ENCODE measurements around the gene GLTP.

GLTP gene

DNA sequence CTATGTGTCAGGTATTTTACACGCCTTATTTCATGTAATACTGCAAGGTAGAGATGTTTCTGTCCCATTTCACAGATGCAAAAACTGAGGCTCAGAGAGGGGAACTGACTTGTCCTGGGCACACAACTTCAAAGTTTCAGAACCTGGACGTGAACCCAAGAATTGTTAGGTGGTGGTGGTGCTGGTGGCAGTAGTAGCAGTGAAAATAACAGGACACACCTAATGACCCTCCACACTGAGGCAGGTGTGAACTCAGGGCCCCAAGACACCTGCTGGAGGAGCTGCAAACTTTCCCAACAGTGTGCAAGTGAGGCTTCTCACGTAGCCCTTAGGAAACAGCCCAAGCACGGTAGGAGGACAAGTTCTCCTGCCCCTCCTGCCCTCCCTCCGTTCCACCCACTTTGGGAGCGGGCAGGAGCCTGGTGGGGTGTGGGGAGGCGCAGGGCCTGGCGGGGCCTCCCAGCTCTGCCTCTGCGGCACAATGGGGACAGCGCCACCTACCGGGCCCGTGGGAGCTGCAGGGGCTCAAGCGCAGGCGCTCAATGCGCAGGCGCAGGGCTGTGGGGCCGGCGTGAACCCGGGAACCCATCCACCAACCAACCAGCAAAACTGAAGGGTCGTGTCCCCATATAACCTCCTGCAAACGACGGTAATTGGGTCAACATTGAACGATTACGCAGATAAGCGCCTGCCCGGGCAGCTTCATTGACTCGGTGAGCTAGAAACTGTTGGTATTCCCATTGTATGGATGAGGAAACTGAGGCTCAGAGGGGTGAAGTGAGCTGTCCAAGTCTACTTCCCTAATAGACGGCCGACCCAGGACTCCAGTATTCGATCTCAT is 35.1 kb downstream of the GLTP start:
- Histone ChIP-seq H3K4me1 (ENCODE audit: control insufficient read depth in 1 of 2, insufficient read depth in 2 of 2, low read length in 2 of 2) (peaks cover 7 to 17% of the 10 kb centered on the region in 2 donors), H3K36me3 (ENCODE audit: control insufficient read depth in 1 of 2, insufficient read depth in 2 of 2, low read length in 2 of 2) (no peaks in the 10 kb centered on the region), H3K27ac (ENCODE audit: low read depth, low read length) (no peak overlapping the region), H3K9me3 (ENCODE audit: control insufficient read depth in 1 of 2, low read length in 2 of 2) (no peaks in the 10 kb centered on the region), H3K9ac (ENCODE audit: low read depth in 1 of 2, low read length in 2 of 2) (peak overlapping the region; percentile 36 to 40), H3K27me3 (ENCODE audit: control insufficient read depth in 1 of 2, insufficient read depth in 2 of 2, low read length in 2 of 2) (no peaks in the 10 kb centered on the region), H3K4me3 (ENCODE audit: low read depth in 1 of 2, low read length in 2 of 2) (peak overlapping the region; percentile 51 to 64)

DNA sequence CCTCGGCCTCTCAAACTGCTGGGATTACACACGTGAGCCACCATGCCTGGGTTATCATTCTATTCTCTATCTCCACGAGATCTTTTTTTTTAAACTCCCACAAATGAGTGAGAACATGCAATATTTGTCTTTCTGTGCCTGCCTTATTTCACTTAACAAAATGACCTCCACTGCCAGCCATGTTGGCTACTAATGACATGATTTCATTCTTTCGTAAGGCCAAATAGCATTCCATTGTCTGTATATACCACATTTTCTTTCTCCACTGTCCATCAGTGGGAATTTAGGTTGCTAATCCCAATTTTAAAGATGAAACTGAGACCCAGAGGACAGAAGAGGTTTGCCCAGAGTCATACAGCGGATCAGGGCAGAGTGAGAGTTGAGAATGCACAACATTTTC is 36.2 kb downstream of the GLTP start:
- H3K27ac ChIP-seq (ENCODE audit: low read depth, low read length) = no peak overlapping the region

DNA sequence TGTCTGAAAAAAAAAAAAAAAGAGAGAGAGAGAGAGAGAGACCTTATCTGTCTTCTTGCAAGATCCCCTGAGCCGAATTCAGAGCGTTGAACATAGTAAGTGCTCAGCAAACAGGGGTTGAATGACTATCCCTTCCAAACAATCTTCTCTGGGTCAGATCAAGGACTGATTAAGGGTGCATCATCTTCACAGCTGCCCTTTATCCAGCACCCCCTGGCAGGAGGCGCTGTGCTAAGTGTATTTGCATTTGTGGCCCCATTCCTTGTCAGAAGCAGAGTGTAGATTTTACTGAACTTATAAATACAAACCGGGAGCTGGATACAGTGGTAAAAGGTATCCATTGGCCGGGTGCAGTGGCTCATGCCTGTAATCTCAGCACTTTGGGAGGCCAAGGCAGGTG is 38.3 kb downstream of the GLTP start:
- Histone ChIP-seq H3K4me3 (ENCODE audit: low read depth in 1 of 2, low read length in 2 of 2) (no peak overlapping the region), H3K27ac (ENCODE audit: low read depth, low read length) (no peak overlapping the region), H3K4me1 (ENCODE audit: control insufficient read depth in 1 of 2, insufficient read depth in 2 of 2, low read length in 2 of 2) (peaks cover 0 to 10% of the 10 kb centered on the region in 2 donors), H3K27me3 (ENCODE audit: control insufficient read depth in 1 of 2, insufficient read depth in 2 of 2, low read length in 2 of 2) (no peaks in the 10 kb centered on the region), H3K36me3 (ENCODE audit: control insufficient read depth in 1 of 2, insufficient read depth in 2 of 2, low read length in 2 of 2) (no peaks in the 10 kb centered on the region), H3K9ac (ENCODE audit: low read depth in 1 of 2, low read length in 2 of 2) (no peak overlapping the region), H3K9me3 (ENCODE audit: control insufficient read depth in 1 of 2, low read length in 2 of 2) (no peaks in the 10 kb centered on the region)

More for the DNA sequence above, 36.2 kb downstream of the GLTP start:
- Histone ChIP-seq H3K4me3 (ENCODE audit: low read depth in 1 of 2, low read length in 2 of 2) (no peak overlapping the region), H3K9ac (ENCODE audit: low read depth in 1 of 2, low read length in 2 of 2) (no peak overlapping the region), H3K9me3 (ENCODE audit: control insufficient read depth in 1 of 2, low read length in 2 of 2) (no peaks in the 10 kb centered on the region), H3K27me3 (ENCODE audit: control insufficient read depth in 1 of 2, insufficient read depth in 2 of 2, low read length in 2 of 2) (no peaks in the 10 kb centered on the region), H3K36me3 (ENCODE audit: control insufficient read depth in 1 of 2, insufficient read depth in 2 of 2, low read length in 2 of 2) (no peaks in the 10 kb centered on the region), H3K4me1 (ENCODE audit: control insufficient read depth in 1 of 2, insufficient read depth in 2 of 2, low read length in 2 of 2) (peaks cover 7 to 17% of the 10 kb centered on the region in 2 donors)

DNA sequence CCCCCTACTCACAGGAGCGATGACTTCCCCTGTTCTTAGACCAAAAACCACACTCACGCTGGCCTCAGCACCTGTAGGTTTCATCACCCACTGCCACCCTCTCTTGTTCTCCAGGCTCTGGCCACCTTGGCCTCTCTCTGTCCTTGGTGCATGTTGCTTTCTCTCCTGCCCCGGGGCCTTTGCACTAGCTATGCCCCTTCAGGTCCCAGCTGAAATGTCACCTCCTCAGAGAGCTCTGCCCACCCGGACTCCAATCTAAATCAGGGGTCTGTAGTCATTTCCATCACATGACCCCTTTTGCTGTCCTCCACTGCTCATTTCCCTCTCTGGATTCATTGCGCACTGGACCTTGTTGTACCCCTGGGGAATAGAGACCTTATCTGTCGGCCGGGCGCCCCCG is 39.0 kb downstream of the GLTP start:
- no peaks in the 10 kb centered on the region for H3K9me3 ChIP-seq (ENCODE audit: control insufficient read depth in 1 of 2, low read length in 2 of 2)
- no peaks in the 10 kb centered on the region for H3K27me3 ChIP-seq (ENCODE audit: control insufficient read depth in 1 of 2, insufficient read depth in 2 of 2, low read length in 2 of 2)
- no peak overlapping the region for H3K9ac ChIP-seq (ENCODE audit: low read depth in 1 of 2, low read length in 2 of 2)
- no peak overlapping the region for H3K4me3 ChIP-seq (ENCODE audit: low read depth in 1 of 2, low read length in 2 of 2)
- H3K4me1 ChIP-seq (ENCODE audit: control insufficient read depth in 1 of 2, insufficient read depth in 2 of 2, low read length in 2 of 2) = peaks cover 0 to 10% of the 10 kb centered on the region in 2 donors
- no peak overlapping the region for H3K27ac ChIP-seq (ENCODE audit: low read depth, low read length)
- H3K36me3 ChIP-seq (ENCODE audit: control insufficient read depth in 1 of 2, insufficient read depth in 2 of 2, low read length in 2 of 2) = no peaks in the 10 kb centered on the region

DNA sequence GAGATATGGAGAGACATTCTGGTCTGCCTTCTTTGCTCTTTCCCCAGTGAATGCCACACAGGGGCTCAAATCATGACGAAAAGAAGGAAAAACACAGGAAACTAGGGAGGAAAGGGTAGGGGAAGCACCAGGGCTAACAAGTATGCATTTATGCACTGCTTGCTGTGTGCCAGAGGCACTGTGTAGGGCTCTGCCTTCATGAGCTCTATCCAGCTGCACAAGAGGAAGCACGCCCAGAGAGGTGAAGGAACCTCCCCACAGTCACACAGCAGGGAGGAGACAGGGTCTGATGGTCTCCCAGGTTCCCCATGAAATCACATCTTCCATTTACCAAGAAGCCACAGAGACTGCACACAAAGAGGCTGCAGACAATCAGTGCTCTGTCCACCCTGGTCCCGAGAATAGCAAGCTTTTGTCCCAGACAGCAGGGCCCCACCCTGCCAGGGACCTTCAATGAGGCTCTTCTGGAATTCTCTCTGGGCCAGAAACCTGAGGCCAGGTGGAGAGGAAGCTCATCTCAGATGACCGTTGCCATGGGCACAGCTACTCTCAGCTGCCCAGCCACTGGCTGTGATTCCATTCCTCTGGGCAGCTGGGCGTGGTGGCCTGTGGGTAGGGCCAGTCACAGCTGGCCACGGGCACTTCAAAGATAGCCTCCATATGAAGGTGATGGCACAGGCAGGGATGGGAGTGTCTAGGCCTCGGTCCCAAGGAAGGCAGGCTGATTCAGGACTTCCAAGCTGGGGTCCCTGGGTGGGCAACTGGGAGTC is 39.9 kb downstream of the GLTP start:
- H3K9ac ChIP-seq (ENCODE audit: low read depth in 1 of 2, low read length in 2 of 2) = no peak overlapping the region
- no peaks in the 10 kb centered on the region for H3K36me3 ChIP-seq (ENCODE audit: control insufficient read depth in 1 of 2, insufficient read depth in 2 of 2, low read length in 2 of 2)
- H3K27ac ChIP-seq (ENCODE audit: low read depth, low read length) = no peak overlapping the region
- no peaks in the 10 kb centered on the region for H3K27me3 ChIP-seq (ENCODE audit: control insufficient read depth in 1 of 2, insufficient read depth in 2 of 2, low read length in 2 of 2)
- peaks cover 0 to 6% of the 10 kb centered on the region in 2 donors for H3K4me1 ChIP-seq (ENCODE audit: control insufficient read depth in 1 of 2, insufficient read depth in 2 of 2, low read length in 2 of 2)
- H3K9me3 ChIP-seq (ENCODE audit: control insufficient read depth in 1 of 2, low read length in 2 of 2) = no peaks in the 10 kb centered on the region
- H3K4me3 ChIP-seq (ENCODE audit: low read depth in 1 of 2, low read length in 2 of 2) = no peak overlapping the region

DNA sequence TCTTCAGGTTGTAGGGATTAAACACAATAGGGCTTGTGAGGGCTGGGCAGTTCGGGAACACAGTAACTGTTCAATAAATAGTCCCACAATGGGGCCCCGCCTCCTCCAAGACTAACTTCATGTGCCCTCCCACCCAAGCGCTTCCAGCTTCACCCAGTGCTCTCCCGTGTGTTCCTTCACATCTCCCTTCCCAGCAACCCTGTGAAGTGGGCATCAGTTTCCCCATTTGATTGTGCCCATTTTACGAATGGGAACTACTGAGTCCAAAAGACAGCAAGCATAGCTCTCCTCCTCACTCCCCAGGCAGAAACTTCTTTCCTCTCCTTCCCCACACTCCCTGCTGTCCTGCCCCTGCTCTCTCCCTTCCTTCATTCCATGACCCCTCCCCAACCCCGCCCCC is 40.9 kb downstream of the GLTP start:
- Histone ChIP-seq H3K4me1 (ENCODE audit: control insufficient read depth in 1 of 2, insufficient read depth in 2 of 2, low read length in 2 of 2) (no peaks in the 10 kb centered on the region), H3K9ac (ENCODE audit: low read depth in 1 of 2, low read length in 2 of 2) (no peak overlapping the region), H3K27me3 (ENCODE audit: control insufficient read depth in 1 of 2, insufficient read depth in 2 of 2, low read length in 2 of 2) (no peaks in the 10 kb centered on the region), H3K36me3 (ENCODE audit: control insufficient read depth in 1 of 2, insufficient read depth in 2 of 2, low read length in 2 of 2) (no peaks in the 10 kb centered on the region), H3K4me3 (ENCODE audit: low read depth in 1 of 2, low read length in 2 of 2) (no peak overlapping the region), H3K27ac (ENCODE audit: low read depth, low read length) (no peak overlapping the region), H3K9me3 (ENCODE audit: control insufficient read depth in 1 of 2, low read length in 2 of 2) (no peaks in the 10 kb centered on the region)

DNA sequence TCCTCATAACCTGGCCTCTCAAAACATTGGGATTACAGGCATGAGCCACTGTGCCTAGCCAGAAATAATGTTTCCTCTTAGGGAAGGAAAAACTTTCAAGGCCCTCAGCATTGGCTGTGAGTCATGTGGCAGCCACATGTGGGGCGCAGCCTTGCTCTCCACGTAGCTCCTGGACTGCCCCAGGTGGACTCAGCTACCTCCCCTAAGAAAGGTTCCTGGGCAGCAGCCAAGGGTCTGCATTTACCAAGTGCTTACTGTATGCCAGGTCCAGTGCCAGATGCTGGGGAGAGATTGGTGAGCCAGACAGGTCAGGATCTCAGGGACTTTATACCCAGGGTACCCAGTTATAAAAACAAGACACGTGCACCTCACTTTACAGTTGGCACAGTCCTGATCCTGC is 43.4 kb downstream of the GLTP start:
- H3K9ac ChIP-seq (ENCODE audit: low read depth in 1 of 2, low read length in 2 of 2) = no peak overlapping the region
- peaks cover 0 to 8% of the 10 kb centered on the region in 2 donors for H3K27me3 ChIP-seq (ENCODE audit: control insufficient read depth in 1 of 2, insufficient read depth in 2 of 2, low read length in 2 of 2)
- H3K4me3 ChIP-seq (ENCODE audit: low read depth in 1 of 2, low read length in 2 of 2) = no peak overlapping the region
- no peaks in the 10 kb centered on the region for H3K36me3 ChIP-seq (ENCODE audit: control insufficient read depth in 1 of 2, insufficient read depth in 2 of 2, low read length in 2 of 2)
- no peaks in the 10 kb centered on the region for H3K4me1 ChIP-seq (ENCODE audit: control insufficient read depth in 1 of 2, insufficient read depth in 2 of 2, low read length in 2 of 2)
- H3K27ac ChIP-seq (ENCODE audit: low read depth, low read length) = no peak overlapping the region
- no peaks in the 10 kb centered on the region for H3K9me3 ChIP-seq (ENCODE audit: control insufficient read depth in 1 of 2, low read length in 2 of 2)

DNA sequence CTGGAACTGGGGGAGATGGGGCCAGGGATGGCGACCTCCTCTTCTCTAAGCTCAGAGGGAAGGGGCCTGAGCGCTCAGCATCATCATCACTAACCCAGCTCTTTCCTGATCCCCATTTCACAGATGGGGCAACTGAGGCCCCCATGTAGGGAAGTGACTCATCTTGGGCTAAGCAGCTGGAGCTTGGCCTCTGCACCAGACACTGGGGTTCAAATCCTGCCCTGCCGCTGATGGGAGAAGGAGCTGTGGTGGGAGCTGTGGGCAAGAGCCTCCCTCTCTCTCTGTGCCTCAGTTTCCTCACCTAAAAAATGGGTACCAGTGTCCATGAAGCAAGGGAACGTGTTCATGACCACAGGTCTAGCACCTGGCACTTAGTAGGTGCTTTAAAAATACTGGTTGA is 44.5 kb downstream of the GLTP start:
- Histone ChIP-seq H3K9ac (ENCODE audit: low read depth in 1 of 2, low read length in 2 of 2) (no peak overlapping the region), H3K27ac (ENCODE audit: low read depth, low read length) (no peak overlapping the region), H3K27me3 (ENCODE audit: control insufficient read depth in 1 of 2, insufficient read depth in 2 of 2, low read length in 2 of 2) (peaks cover 3 to 8% of the 10 kb centered on the region in 2 donors), H3K4me1 (ENCODE audit: control insufficient read depth in 1 of 2, insufficient read depth in 2 of 2, low read length in 2 of 2) (no peaks in the 10 kb centered on the region), H3K4me3 (ENCODE audit: low read depth in 1 of 2, low read length in 2 of 2) (no peak overlapping the region), H3K36me3 (ENCODE audit: control insufficient read depth in 1 of 2, insufficient read depth in 2 of 2, low read length in 2 of 2) (no peaks in the 10 kb centered on the region), H3K9me3 (ENCODE audit: control insufficient read depth in 1 of 2, low read length in 2 of 2) (no peaks in the 10 kb centered on the region)

DNA sequence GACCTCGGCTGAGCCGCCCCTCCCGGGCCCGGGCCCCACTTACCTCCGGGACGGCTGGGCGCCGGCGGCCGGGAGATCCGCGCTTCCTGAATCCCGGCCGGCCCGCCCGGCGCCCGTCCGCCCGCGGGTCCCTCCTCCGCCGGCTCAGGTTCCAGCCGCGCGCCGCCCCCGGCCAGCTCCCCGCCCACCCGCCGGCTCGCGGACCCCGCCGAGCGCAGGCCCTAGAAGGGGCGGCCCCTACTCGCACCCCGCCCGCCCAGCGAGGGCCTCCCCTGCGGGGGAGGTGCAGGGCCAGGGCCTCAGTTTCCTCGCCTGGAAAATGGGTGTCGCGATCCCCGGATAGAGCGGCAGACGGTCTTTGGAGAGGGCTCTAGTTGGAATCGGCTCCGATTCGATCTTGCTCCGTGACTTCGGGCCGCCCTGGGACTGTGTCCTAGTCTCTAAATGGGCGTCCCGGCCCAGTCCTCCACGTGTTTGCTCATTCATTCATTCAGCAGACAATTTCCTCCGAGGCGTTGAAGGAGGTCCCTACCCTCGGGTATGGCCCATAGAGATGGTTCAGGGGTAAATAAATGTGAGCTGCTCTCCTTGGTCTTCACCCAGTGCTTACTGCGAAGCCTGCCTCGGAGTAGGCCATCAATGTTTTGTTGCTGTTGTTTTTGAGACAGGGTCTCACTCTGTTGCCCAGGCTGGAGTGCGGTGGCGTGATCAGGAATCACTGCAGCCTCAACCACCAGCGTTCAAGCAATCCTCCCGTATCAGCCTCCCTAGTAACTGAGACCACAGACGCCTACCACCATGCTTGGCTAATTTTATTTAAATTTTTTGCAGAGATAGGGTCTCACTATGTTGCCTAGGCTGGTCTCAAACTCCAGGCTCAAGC is 46.8 kb downstream of the GLTP start, which contains the start of gene TRPV4:
TSS of gene TRPV4 (minus strand) at position 92 of the 883 bp plus-strand sequence. CDS start 18,602 bp downstream, outside the sequence.
- Histone ChIP-seq H3K4me1 (ENCODE audit: control insufficient read depth in 1 of 2, insufficient read depth in 2 of 2, low read length in 2 of 2) (no peaks in the 10 kb centered on the region), H3K27ac (ENCODE audit: low read depth, low read length) (no peak within 1 kb of the TSS), H3K4me3 (ENCODE audit: low read depth in 1 of 2, low read length in 2 of 2) (peak within 1 kb of the TSS; percentile 32 to 35), H3K9me3 (ENCODE audit: control insufficient read depth in 1 of 2, low read length in 2 of 2) (no peaks in the 10 kb centered on the region), H3K9ac (ENCODE audit: low read depth in 1 of 2, low read length in 2 of 2) (peak within 1 kb of the TSS in 1 of 2 donors; percentile 43), H3K36me3 (ENCODE audit: control insufficient read depth in 1 of 2, insufficient read depth in 2 of 2, low read length in 2 of 2) (no peaks in the 10 kb centered on the region), H3K27me3 (ENCODE audit: control insufficient read depth in 1 of 2, insufficient read depth in 2 of 2, low read length in 2 of 2) (peaks cover 3 to 8% of the 10 kb centered on the region in 2 donors)
